Measurements from ENCODE around the gene CYBRD1. TPM values are rescaled to one million over a fixed set of nuclear protein-coding genes. Genes with fewer than 3 reads are reported as not detected.

CYBRD1 gene
- total RNA-seq, 1 experiment from 2014 or later: 7.9 TPM

DNA sequence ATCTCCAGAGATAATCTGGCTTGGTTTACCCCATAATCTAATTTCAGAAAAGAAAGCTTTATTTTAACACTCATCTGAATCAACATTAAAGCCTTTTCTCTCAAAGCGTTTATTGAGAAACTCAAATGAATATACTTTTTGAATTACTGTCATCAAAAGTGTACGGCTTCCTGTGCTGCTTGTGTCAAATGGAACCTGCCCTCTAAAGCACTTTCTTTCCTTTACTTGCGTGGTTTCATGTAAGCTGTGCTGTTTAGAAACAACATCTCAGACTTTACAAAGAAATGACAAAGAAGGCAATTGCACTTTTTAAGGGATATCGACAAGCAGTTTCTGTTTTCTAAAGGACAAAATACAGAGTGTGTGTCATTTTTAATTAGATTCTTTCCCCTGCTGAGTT, 35.1 kb downstream of the CYBRD1 start (continued):
- TF ChIP-seq CBFB (CRISPR knock-in tag; IDR thresholded peaks at IDR 0.05; ENCODE audit: low read depth) (no peak), FOXJ3 (CRISPR knock-in tag; IDR thresholded peaks at IDR 0.05; ENCODE audit: borderline replicate concordance) (no peak), ZNF121 (CRISPR knock-in tag; IDR thresholded peaks at IDR 0.05) (no peak)

DNA sequence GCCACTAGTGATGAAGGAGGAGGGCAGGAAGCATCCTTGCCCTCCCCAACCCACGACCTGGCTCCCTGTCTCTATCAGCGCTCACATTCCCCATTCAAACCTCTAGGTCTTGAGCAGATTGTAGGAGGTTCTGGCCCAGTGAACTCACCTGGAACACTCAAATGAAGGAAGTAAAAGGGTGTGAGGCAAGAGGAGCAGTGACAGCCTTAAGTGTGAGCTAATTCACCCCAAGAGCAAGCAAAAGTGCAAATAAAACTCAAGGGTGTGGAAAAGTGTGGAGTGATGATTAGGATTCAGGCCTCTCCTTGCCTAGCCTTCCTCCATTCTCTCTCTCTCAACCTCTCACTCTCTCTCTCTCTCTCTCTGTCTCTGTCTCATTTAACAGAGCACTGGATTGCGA, 41.0 kb downstream of the CYBRD1 start:
- DNase-seq (ENCODE audit: low spot score): no peak
- Mint-ChIP-seq H3K27me3 (ENCODE audit: low read depth) (no peaks in the 10 kb centered on the region; the same call in 1 of the 2 replicates), H3K36me3 (no peaks in the 10 kb centered on the region), H3K27ac (no peak overlapping the region), H3K4me3 (no peak overlapping the region), H3K4me1 (peaks cover 8% of the 10 kb centered on the region), H3K9me3 (no peaks in the 10 kb centered on the region)
- CTCF ChIA-PET: no interaction called here
- TF ChIP-seq PRRX2 (CRISPR knock-in tag; IDR thresholded peaks at IDR 0.05): no peak
- TF ChIP-seq, protein P1, sequence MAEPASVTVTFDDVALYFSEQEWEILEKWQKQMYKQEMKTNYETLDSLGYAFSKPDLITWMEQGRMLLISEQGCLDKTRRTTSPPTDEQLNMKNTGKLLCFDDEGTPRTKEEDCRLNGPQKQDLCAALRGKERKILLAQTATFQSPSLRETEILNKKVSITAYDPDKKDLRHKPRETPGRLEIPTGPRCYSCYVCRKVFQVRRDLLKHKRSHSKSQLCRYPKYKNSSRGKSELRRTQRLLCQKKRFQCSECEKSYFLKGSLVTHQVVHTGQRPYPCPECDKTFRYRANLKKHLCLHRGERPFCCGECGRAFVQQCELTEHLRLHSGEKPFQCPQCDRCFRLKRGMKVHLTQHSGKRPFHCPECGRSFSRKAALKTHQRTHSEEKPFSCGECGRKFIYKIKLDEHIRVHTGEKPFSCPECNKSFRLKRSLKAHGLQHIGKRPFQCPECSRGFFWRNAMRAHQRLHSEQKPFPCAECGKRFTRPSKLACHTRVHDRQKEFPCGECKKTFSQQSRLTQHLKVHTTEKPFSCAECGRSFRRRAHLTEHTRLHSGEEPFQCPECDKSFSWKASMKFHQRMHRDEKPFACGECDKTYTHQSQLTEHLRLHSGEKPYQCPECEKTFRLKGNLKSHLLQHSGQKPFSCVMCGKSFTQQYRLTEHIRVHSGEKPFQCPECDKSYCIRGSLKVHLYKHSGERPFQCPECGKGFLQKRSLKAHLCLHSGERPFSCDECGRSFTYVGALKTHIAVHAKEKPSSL (CRISPR knock-in tag; conservative IDR thresholded peaks at IDR 0.05): no peak
- TF ChIP-seq CBFB (CRISPR knock-in tag; IDR thresholded peaks at IDR 0.05; ENCODE audit: low read depth): no peak
- TF ChIP-seq, protein P2, sequence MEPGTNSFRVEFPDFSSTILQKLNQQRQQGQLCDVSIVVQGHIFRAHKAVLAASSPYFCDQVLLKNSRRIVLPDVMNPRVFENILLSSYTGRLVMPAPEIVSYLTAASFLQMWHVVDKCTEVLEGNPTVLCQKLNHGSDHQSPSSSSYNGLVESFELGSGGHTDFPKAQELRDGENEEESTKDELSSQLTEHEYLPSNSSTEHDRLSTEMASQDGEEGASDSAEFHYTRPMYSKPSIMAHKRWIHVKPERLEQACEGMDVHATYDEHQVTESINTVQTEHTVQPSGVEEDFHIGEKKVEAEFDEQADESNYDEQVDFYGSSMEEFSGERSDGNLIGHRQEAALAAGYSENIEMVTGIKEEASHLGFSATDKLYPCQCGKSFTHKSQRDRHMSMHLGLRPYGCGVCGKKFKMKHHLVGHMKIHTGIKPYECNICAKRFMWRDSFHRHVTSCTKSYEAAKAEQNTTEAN (CRISPR knock-in tag; IDR thresholded peaks at IDR 0.05): no peak
- TF ChIP-seq, protein P3, sequence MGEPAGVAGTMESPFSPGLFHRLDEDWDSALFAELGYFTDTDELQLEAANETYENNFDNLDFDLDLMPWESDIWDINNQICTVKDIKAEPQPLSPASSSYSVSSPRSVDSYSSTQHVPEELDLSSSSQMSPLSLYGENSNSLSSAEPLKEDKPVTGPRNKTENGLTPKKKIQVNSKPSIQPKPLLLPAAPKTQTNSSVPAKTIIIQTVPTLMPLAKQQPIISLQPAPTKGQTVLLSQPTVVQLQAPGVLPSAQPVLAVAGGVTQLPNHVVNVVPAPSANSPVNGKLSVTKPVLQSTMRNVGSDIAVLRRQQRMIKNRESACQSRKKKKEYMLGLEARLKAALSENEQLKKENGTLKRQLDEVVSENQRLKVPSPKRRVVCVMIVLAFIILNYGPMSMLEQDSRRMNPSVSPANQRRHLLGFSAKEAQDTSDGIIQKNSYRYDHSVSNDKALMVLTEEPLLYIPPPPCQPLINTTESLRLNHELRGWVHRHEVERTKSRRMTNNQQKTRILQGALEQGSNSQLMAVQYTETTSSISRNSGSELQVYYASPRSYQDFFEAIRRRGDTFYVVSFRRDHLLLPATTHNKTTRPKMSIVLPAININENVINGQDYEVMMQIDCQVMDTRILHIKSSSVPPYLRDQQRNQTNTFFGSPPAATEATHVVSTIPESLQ (CRISPR knock-in tag; IDR thresholded peaks at IDR 0.05): no peak
- TF ChIP-seq TEAD1 (CRISPR knock-in tag; IDR thresholded peaks at IDR 0.05): no peak
- no peak for TF ChIP-seq ZNF121 (CRISPR knock-in tag; IDR thresholded peaks at IDR 0.05)
- TF ChIP-seq RORB (CRISPR knock-in tag; IDR thresholded peaks at IDR 0.05): no peak
- no peak for TF ChIP-seq FOXJ3 (CRISPR knock-in tag; IDR thresholded peaks at IDR 0.05; ENCODE audit: borderline replicate concordance)
- TF ChIP-seq TCF7 (CRISPR knock-in tag; IDR thresholded peaks at IDR 0.05; ENCODE audit: low read depth): no peak
- TF ChIP-seq IRF2 (CRISPR knock-in tag; IDR thresholded peaks at IDR 0.05; ENCODE audit: borderline replicate concordance, low read depth): no peak
- TF ChIP-seq ZNF263 (CRISPR knock-in tag; IDR thresholded peaks at IDR 0.05; ENCODE audit: low read depth): no peak
- no peak for TF ChIP-seq RELA (CRISPR knock-in tag; IDR thresholded peaks at IDR 0.05; ENCODE audit: borderline replicate concordance)
- TF ChIP-seq, protein P4, sequence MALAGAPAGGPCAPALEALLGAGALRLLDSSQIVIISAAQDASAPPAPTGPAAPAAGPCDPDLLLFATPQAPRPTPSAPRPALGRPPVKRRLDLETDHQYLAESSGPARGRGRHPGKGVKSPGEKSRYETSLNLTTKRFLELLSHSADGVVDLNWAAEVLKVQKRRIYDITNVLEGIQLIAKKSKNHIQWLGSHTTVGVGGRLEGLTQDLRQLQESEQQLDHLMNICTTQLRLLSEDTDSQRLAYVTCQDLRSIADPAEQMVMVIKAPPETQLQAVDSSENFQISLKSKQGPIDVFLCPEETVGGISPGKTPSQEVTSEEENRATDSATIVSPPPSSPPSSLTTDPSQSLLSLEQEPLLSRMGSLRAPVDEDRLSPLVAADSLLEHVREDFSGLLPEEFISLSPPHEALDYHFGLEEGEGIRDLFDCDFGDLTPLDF (CRISPR knock-in tag; IDR thresholded peaks at IDR 0.05): no peak
- TF ChIP-seq ZNF396 (CRISPR knock-in tag; IDR thresholded peaks at IDR 0.05; ENCODE audit: borderline replicate concordance): no peak
- TF ChIP-seq, protein P5, sequence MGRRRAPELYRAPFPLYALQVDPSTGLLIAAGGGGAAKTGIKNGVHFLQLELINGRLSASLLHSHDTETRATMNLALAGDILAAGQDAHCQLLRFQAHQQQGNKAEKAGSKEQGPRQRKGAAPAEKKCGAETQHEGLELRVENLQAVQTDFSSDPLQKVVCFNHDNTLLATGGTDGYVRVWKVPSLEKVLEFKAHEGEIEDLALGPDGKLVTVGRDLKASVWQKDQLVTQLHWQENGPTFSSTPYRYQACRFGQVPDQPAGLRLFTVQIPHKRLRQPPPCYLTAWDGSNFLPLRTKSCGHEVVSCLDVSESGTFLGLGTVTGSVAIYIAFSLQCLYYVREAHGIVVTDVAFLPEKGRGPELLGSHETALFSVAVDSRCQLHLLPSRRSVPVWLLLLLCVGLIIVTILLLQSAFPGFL (CRISPR knock-in tag; IDR thresholded peaks at IDR 0.05; ENCODE audit: borderline replicate concordance): no peak
- no peak for TF ChIP-seq GRHL2 (CRISPR knock-in tag; IDR thresholded peaks at IDR 0.05; ENCODE audit: insufficient replicate concordance, severe bottlenecking)
- TF ChIP-seq, protein P6, sequence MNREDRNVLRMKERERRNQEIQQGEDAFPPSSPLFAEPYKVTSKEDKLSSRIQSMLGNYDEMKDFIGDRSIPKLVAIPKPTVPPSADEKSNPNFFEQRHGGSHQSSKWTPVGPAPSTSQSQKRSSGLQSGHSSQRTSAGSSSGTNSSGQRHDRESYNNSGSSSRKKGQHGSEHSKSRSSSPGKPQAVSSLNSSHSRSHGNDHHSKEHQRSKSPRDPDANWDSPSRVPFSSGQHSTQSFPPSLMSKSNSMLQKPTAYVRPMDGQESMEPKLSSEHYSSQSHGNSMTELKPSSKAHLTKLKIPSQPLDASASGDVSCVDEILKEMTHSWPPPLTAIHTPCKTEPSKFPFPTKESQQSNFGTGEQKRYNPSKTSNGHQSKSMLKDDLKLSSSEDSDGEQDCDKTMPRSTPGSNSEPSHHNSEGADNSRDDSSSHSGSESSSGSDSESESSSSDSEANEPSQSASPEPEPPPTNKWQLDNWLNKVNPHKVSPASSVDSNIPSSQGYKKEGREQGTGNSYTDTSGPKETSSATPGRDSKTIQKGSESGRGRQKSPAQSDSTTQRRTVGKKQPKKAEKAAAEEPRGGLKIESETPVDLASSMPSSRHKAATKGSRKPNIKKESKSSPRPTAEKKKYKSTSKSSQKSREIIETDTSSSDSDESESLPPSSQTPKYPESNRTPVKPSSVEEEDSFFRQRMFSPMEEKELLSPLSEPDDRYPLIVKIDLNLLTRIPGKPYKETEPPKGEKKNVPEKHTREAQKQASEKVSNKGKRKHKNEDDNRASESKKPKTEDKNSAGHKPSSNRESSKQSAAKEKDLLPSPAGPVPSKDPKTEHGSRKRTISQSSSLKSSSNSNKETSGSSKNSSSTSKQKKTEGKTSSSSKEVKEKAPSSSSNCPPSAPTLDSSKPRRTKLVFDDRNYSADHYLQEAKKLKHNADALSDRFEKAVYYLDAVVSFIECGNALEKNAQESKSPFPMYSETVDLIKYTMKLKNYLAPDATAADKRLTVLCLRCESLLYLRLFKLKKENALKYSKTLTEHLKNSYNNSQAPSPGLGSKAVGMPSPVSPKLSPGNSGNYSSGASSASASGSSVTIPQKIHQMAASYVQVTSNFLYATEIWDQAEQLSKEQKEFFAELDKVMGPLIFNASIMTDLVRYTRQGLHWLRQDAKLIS (CRISPR knock-in tag; IDR thresholded peaks at IDR 0.05; ENCODE audit: borderline replicate concordance): no peak
- POLR2A ChIA-PET: no interaction called here
- no peak for ATAC-seq

Data from WTC11 (cell line).